Suprapubic skin (tissue), 3 donors: ENCODE data around the gene FCGBP.

Experiments used
- POLR2AphosphoS5 ChIP-seq, 3 donors: sonication (generic); formaldehyde crosslinking; IDR thresholded peaks; one replicate each; pipeline ENCODE4 v1.6.1; 2017; ENCODE audit warnings: antibody characterized with exemption in 3 of 3
- TF ChIP-seq, protein P1 (sequence below), 2 donors: fragments of 200-600 bp in 1 of 2; fragments of 450-650 bp in 1 of 2; sonication (generic) in 1 of 2; IDR thresholded peaks; one replicate each; pipeline ENCODE4 v1.5.1; 2016 to 2019; ENCODE audit warnings: antibody characterized with exemption in 2 of 2, mild to moderate bottlenecking in 1 of 2, moderate library complexity in 1 of 2

GRCh38 chr19:39974377-39975155 is 40.1 kb upstream of the FCGBP start:
- TF ChIP-seq, protein P1, sequence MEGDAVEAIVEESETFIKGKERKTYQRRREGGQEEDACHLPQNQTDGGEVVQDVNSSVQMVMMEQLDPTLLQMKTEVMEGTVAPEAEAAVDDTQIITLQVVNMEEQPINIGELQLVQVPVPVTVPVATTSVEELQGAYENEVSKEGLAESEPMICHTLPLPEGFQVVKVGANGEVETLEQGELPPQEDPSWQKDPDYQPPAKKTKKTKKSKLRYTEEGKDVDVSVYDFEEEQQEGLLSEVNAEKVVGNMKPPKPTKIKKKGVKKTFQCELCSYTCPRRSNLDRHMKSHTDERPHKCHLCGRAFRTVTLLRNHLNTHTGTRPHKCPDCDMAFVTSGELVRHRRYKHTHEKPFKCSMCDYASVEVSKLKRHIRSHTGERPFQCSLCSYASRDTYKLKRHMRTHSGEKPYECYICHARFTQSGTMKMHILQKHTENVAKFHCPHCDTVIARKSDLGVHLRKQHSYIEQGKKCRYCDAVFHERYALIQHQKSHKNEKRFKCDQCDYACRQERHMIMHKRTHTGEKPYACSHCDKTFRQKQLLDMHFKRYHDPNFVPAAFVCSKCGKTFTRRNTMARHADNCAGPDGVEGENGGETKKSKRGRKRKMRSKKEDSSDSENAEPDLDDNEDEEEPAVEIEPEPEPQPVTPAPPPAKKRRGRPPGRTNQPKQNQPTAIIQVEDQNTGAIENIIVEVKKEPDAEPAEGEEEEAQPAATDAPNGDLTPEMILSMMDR (IDR thresholded peaks at IDR 0.05): no peak
- TF ChIP-seq POLR2AphosphoS5 (IDR thresholded peaks at IDR 0.05): no peak
